GM23338 (cell line): ENCODE data around the gene CDCA4. TPM values are rescaled to one million over a fixed set of nuclear protein-coding genes. Genes with fewer than 3 reads are reported as not detected.

Source experiments
- ATAC-seq: fragments of 200-7000 bp; cut with Tn5 transposase; 3 replicates; pipeline ENCODE4 v1.9.1; 2020
- DNase-seq: peaks from one replicate; pipeline ENCODE4 v3.0.0-alpha.2; 2015; ENCODE audit warnings: low spot score
- H2AFZ ChIP-seq: fragments of 200-600 bp; sonication (generic); 2 replicates; pipeline ENCODE4 v1.8.0; 2016; ENCODE audit warnings: antibody characterized with exemption, mild to moderate bottlenecking, moderate library complexity
- H3F3A ChIP-seq: fragments of 200-600 bp; sonication (generic); replicated peaks from 2 replicates; pipeline ENCODE4 v1.8.0; 2017; ENCODE audit warnings: antibody characterized with exemption, mixed run types, low read depth
- H3K27ac ChIP-seq: fragments of 200-600 bp; sonication (generic); 2 replicates; pipeline ENCODE4 v1.6.1; 2016; ENCODE audit warnings: low read depth
- H3K27me3 ChIP-seq: fragments of 200-600 bp; sonication (generic); 2 replicates; pipeline ENCODE4 v1.8.0; 2016; ENCODE audit warnings: mild to moderate bottlenecking, mixed run types, moderate library complexity; ENCODE audit not compliant: insufficient read depth
- H3K36me3 ChIP-seq: fragments of 200-600 bp; sonication (generic); 2 replicates; pipeline ENCODE4 v1.8.0; 2016; ENCODE audit warnings: mild to moderate bottlenecking; ENCODE audit not compliant: insufficient read depth
- H3K4me1 ChIP-seq: fragments of 200-600 bp; sonication (generic); 2 replicates; pipeline ENCODE4 v1.8.0; 2016; ENCODE audit warnings: mild to moderate bottlenecking, moderate library complexity; ENCODE audit not compliant: insufficient read depth
- H3K4me2 ChIP-seq: fragments of 200-600 bp; sonication (generic); 2 replicates; pipeline ENCODE4 v1.7.1; 2017; ENCODE audit warnings: mixed run types
- H3K4me3 ChIP-seq: fragments of 200-600 bp; sonication (generic); 2 replicates; pipeline ENCODE4 v1.6.1; 2016; ENCODE audit warnings: mixed run types
- H3K79me2 ChIP-seq: fragments of 200-600 bp; sonication (generic); replicated peaks from 2 replicates; pipeline ENCODE4 v1.8.0; 2017; ENCODE audit warnings: mild to moderate bottlenecking; ENCODE audit not compliant: insufficient read depth
- H3K9me2 ChIP-seq: fragments of 200-600 bp; sonication (generic); 2 replicates; pipeline ENCODE4 v1.8.0; 2017; ENCODE audit not compliant: insufficient read depth
- H4K20me1 ChIP-seq: fragments of 200-600 bp; sonication (generic); replicated peaks from 2 replicates; pipeline ENCODE4 v1.8.0; 2017; ENCODE audit warnings: mild to moderate bottlenecking; ENCODE audit not compliant: insufficient read depth
- H3K27ac Mint-ChIP-seq: 2 replicates; pipeline ENCODE4 v1.8.0; 2020; ENCODE audit warnings: inconsistent platforms, mild to moderate bottlenecking, moderate library complexity, mixed read lengths
- H3K27me3 Mint-ChIP-seq: 3 replicates; pipeline ENCODE4 v1.8.0; 2022; ENCODE audit warnings: low read depth, mild to moderate bottlenecking, moderate library complexity, mixed read lengths, inconsistent platforms; ENCODE audit not compliant: insufficient read depth, poor library complexity
- H3K36me3 Mint-ChIP-seq: 3 replicates; pipeline ENCODE4 v1.8.0; 2021; ENCODE audit warnings: low read depth, mild to moderate bottlenecking, inconsistent platforms, moderate library complexity, mixed read lengths
- H3K4me1 Mint-ChIP-seq: 3 replicates; pipeline ENCODE4 v1.8.0; 2020; ENCODE audit warnings: mild to moderate bottlenecking, inconsistent platforms, mixed read lengths
- H3K4me3 Mint-ChIP-seq: 3 replicates; pipeline ENCODE4 v1.8.0; 2021; ENCODE audit warnings: moderate library complexity, mild to moderate bottlenecking, inconsistent platforms, mixed read lengths
- H3K9me3 Mint-ChIP-seq: 3 replicates; pipeline ENCODE4 v1.8.0; 2020; ENCODE audit warnings: moderate library complexity, mild to moderate bottlenecking, inconsistent platforms, mixed read lengths
- CREB1 ChIP-seq: fragments of 250-450 bp; sonication (Bioruptor Pico); IDR thresholded peaks from 2 replicates; pipeline ENCODE4 v1.5.0; 2020; ENCODE audit warnings: low read depth, mild to moderate bottlenecking, moderate library complexity
- CTCF ChIP-seq, 2 experiments: fragments of 200-600 bp in 1 of 2; sonication (generic) in 1 of 2; conservative IDR thresholded peaks; 2 replicates each; pipeline versions ENCODE4 v1.5.1 to v1.6.1; 2016 to 2017; ENCODE audit warnings: antibody characterized with exemption in 2 of 2, low read depth in 2 of 2, mild to moderate bottlenecking in 2 of 2, moderate library complexity in 1 of 2
- ETS1 ChIP-seq: IDR thresholded peaks from 2 replicates; pipeline ENCODE4 v1.6.1; 2016; ENCODE audit warnings: antibody characterized with exemption
- EZH2 ChIP-seq: fragments of 200-600 bp; sonication (generic); IDR thresholded peaks from one replicate; pipeline ENCODE4 v1.8.0; 2017; ENCODE audit warnings: antibody characterized with exemption, mild to moderate bottlenecking, low read depth; ENCODE audit not compliant: unreplicated experiment
- EZH2phosphoT487 ChIP-seq: fragments of 200-600 bp; sonication (generic); IDR thresholded peaks from one replicate; pipeline ENCODE4 v1.8.1; 2018; ENCODE audit warnings: antibody characterized with exemption; ENCODE audit not compliant: unreplicated experiment
- JUNB ChIP-seq: IDR thresholded peaks from one replicate; pipeline ENCODE4 v1.6.1; 2016; ENCODE audit warnings: antibody characterized with exemption; ENCODE audit not compliant: unreplicated experiment
- NANOG ChIP-seq: IDR thresholded peaks from 2 replicates; pipeline ENCODE4 v1.6.1; 2016; ENCODE audit warnings: antibody characterized with exemption, borderline replicate concordance
- POLR2AphosphoS5 ChIP-seq: IDR thresholded peaks from 2 replicates; pipeline ENCODE4 v1.6.1; 2016; ENCODE audit warnings: antibody characterized with exemption, low read depth
- REST ChIP-seq: IDR thresholded peaks from one replicate; pipeline ENCODE4 v1.6.1; 2018; ENCODE audit warnings: antibody characterized with exemption; ENCODE audit not compliant: unreplicated experiment
- STAT1 ChIP-seq: IDR thresholded peaks from one replicate; pipeline ENCODE4 v1.6.1; 2016; ENCODE audit warnings: antibody characterized with exemption; ENCODE audit not compliant: unreplicated experiment
- ZNF114 ChIP-seq: fragments of 250-450 bp; sonication (Bioruptor Pico); IDR thresholded peaks from 2 replicates; pipeline ENCODE4 v1.5.0; 2020; ENCODE audit warnings: mild to moderate bottlenecking, moderate library complexity
- ZNF331 ChIP-seq: fragments of 250-450 bp; sonication (Bioruptor Pico); IDR thresholded peaks from 2 replicates; pipeline ENCODE4 v1.5.0; 2020; ENCODE audit warnings: low read depth, mild to moderate bottlenecking, moderate library complexity
- ZNF462 ChIP-seq: fragments of 250-450 bp; sonication (Bioruptor Pico); IDR thresholded peaks from 2 replicates; pipeline ENCODE4 v1.5.0; 2020; ENCODE audit warnings: mild to moderate bottlenecking, moderate library complexity
- polyA plus RNA-seq: library from polyadenylated mRNA; unstranded; fragments of >200 nt; fragmentation: Nextera tagmentation; extraction: Ambion mirVana; gene quantifications from 2 replicates; pipeline ENCODE4 v1.2.1, GENCODE V29; 2016
- total RNA-seq: library from RNA; depleted of rRNA; stranded (reverse); fragments of >200 nt; shearing (Covaris generic); gene quantifications from 2 replicates; pipeline ENCODE4 v1.2.3, GENCODE V29; 2014

CDCA4 gene
- total and polyA plus RNA-seq, 2 experiments from 2014 or later = 32.6 to 70.7 TPM

- TF ChIP-seq ZNF462 (no peak), REST (no peak), JUNB (no peak), CTCF (conservative IDR thresholded peaks at IDR 0.05; ENCODE audit: low read depth in 2 of 2) (no peak), NANOG (no peak), STAT1 (no peak), ZNF331 (CRISPR knock-in tag) (no peak), CREB1 (CRISPR knock-in tag) (peak; percentile 69; the same call in 1 of the 2 replicates), ZNF114 (no peak), ETS1 (no peak), EZH2 (no peak), EZH2phosphoT487 (no peak), POLR2AphosphoS5 (peak; percentile 32; the same call in 1 of the 2 replicates)
- no peaks in the 10 kb centered on the region for H3K27me3 ChIP-seq
- no peak within 1 kb of the TSS for H2AFZ ChIP-seq
- no peaks in the 10 kb centered on the region for H3K9me2 ChIP-seq
- Mint-ChIP-seq H3K36me3 (no peaks in the 10 kb centered on the region; the same call in 2 of the 3 replicates), H3K27me3 (peaks cover 3% of the 10 kb centered on the region), H3K9me3 (no peaks in the 10 kb centered on the region; the same call in 2 of the 3 replicates), H3K4me1 (no peaks in the 10 kb centered on the region; the same call in 2 of the 3 replicates), H3K27ac (no peak within 1 kb of the TSS), H3K4me3 (peak within 1 kb of the TSS; percentile 70)
- H3F3A ChIP-seq = no peaks in the 10 kb centered on the region
- H4K20me1 ChIP-seq = no peaks in the 10 kb centered on the region
- no peak within 1 kb of the TSS for H3K27ac ChIP-seq
- peak within 1 kb of the TSS; percentile 88 for H3K4me2 ChIP-seq
- no peaks in the 10 kb centered on the region for H3K36me3 ChIP-seq
- ATAC-seq (peak; percentile 90), DNase-seq (peak; percentile 90)
- peak within 1 kb of the TSS; percentile 68 for H3K4me3 ChIP-seq
- H3K79me2 ChIP-seq = no peaks in the 10 kb centered on the region
- H3K4me1 ChIP-seq = no peaks in the 10 kb centered on the region
These were observed 35.0 kb downstream of the CDCA4 start, which contains the start of gene CLBA1 for GRCh38 chr14:104985675-104986486. Gene CLBA1 (plus strand): TSS chr14:104985788. CDS start chr14:104986432, 644 bp downstream.
